Esophagus muscularis mucosa (tissue), 4 donors: Measurements from ENCODE around the gene SRRM3.

Experiments used
- CTCF ChIP-seq, 3 experiments: fragments of 200-600 bp in 2 of 3; fragments of 450-650 bp in 1 of 3; sonication (generic) in 2 of 3; IDR thresholded peaks; one replicate each; pipeline ENCODE4 v1.5.1; 2017 to 2019; ENCODE audit warnings: antibody characterized with exemption in 3 of 3, mild to moderate bottlenecking in 2 of 3, moderate library complexity in 1 of 3
- EP300 ChIP-seq: sonication (generic); formaldehyde crosslinking; IDR thresholded peaks from one replicate; pipeline ENCODE4 v1.6.1; 2017; ENCODE audit warnings: antibody characterized with exemption
- POLR2A ChIP-seq: fragments of 450-650 bp; IDR thresholded peaks from one replicate; pipeline ENCODE4 v1.6.1; 2017; ENCODE audit warnings: antibody characterized with exemption, moderate library complexity, mild to moderate bottlenecking, low read depth
- POLR2AphosphoS5 ChIP-seq, 2 donors: sonication (generic); formaldehyde crosslinking; IDR thresholded peaks; one replicate each; pipeline ENCODE4 v1.6.1; 2017; ENCODE audit warnings: antibody characterized with exemption in 2 of 2

- TF ChIP-seq POLR2AphosphoS5 (IDR thresholded peaks at IDR 0.05), result no peak
- no peak for TF ChIP-seq CTCF (IDR thresholded peaks at IDR 0.05)
- TF ChIP-seq POLR2A, result no peak
- no peak for TF ChIP-seq EP300
These were observed 125.9 kb downstream of the SRRM3 start for GRCh38 chr7:76327610-76328009.
